Stimulated activated CD4-positive, alpha-beta T cell treated with anti-CD3 and anti-CD28 coated beads, Interleukin-15, amount 100 ng/mL, for 48 hours (primary cell): ENCODE measurements around the gene TCEANC2.
"Not testable (repeated sequence)": the region's sequence is repeated elsewhere in the genome, so short reads cannot be mapped to it uniquely, and the experiment has no call there.

ENCODE experiments used
- DNase-seq, 2 donors: peaks; one replicate each; pipeline ENCODE4 v3.0.0-alpha.2; 2020; ENCODE audit warnings: low read depth in 2 of 2

Gene TCEANC2

GRCh38 chr1:54027848-54028247 is 25.6 kb upstream of the TCEANC2 start:
- no peak for DNase-seq

- no peak for DNase-seq
These were observed 24.8 kb upstream of the TCEANC2 start for GRCh38 chr1:54028306-54029251.

GRCh38 chr1:54037476-54037875 is 15.9 kb upstream of the TCEANC2 start:
- no peak for DNase-seq

- no peak for DNase-seq
These were observed 11.6 kb upstream of the TCEANC2 start for GRCh38 chr1:54041806-54042205.

GRCh38 chr1:54045496-54045895 is 7.9 kb upstream of the TCEANC2 start:
- DNase-seq, result no peak

- DNase-seq, result no peak
These were observed 6.6 kb upstream of the TCEANC2 start for GRCh38 chr1:54046671-54047383.

- no peak for DNase-seq
These were observed 5.8 kb upstream of the TCEANC2 start for GRCh38 chr1:54047384-54048305.

GRCh38 chr1:54050435-54050834 is 3.0 kb upstream of the TCEANC2 start:
- not testable (repeated sequence) for DNase-seq

- no peak for DNase-seq
These were observed 1.4 kb upstream of the TCEANC2 start for GRCh38 chr1:54051933-54052430.

GRCh38 chr1:54052431-54052933 is 926 bp upstream of the TCEANC2 start:
- peak in 1 of 2 donors; percentile 9 for DNase-seq

- no peak for DNase-seq
These were observed 483 bp downstream of the TCEANC2 start for GRCh38 chr1:54053745-54054437.

GRCh38 chr1:54054438-54054749 is 986 bp downstream of the TCEANC2 start:
- DNase-seq, result no peak

- DNase-seq, result no peak
These were observed 10.9 kb downstream of the TCEANC2 start for GRCh38 chr1:54064299-54064698.

GRCh38 chr1:54069791-54070170 is 16.4 kb downstream of the TCEANC2 start:
- DNase-seq, result no peak

GRCh38 chr1:54070171-54070837 is 16.9 kb downstream of the TCEANC2 start:
- DNase-seq, result no peak

GRCh38 chr1:54077359-54077758 is 24.0 kb downstream of the TCEANC2 start:
- DNase-seq, result no peak

- DNase-seq, result no peak
These were observed 27.2 kb downstream of the TCEANC2 start for GRCh38 chr1:54080598-54081049.

- peak; percentile 31 to 47 for DNase-seq
These were observed 28.2 kb downstream of the TCEANC2 start for GRCh38 chr1:54081306-54082270.

- DNase-seq, result no peak
These were observed 31.4 kb downstream of the TCEANC2 start for GRCh38 chr1:54084794-54085193.
